ENCODE measurements around the gene CDKN1A. TPM values are rescaled to one million over a fixed set of nuclear protein-coding genes. Genes with fewer than 3 reads are reported as not detected.
A peak's percentile ranks its signal among the peaks of the same experiment; 100 is the strongest.

The CDKN1A gene
- polyA plus RNA-seq, 1 donor from 2014 or later: 23.0 TPM

- Histone ChIP-seq H3K79me2 (replicated peaks; ENCODE audit: insufficient read depth, low read length) (no peaks in the 10 kb centered on the region), H2AFZ (ENCODE audit: low read depth, low read length) (no peak overlapping the region), H3K4me3 (ENCODE audit: low read length) (peak overlapping the region; percentile 14), H3K9me2 (ENCODE audit: insufficient read depth, low read length) (no peaks in the 10 kb centered on the region), H3K9me3 (ENCODE audit: low read length) (no peaks in the 10 kb centered on the region), H3K27ac (ENCODE audit: low read length) (peak overlapping the region; percentile 19), H3K9ac (ENCODE audit: low read length) (peak overlapping the region; percentile 15), H3K27me3 (ENCODE audit: insufficient read depth, low read depth, low read length) (no peaks in the 10 kb centered on the region), H3F3A (ENCODE audit: insufficient read depth, low read length, poor library complexity, severe bottlenecking) (no peaks in the 10 kb centered on the region), H3K36me3 (ENCODE audit: insufficient read depth, low read length) (no peaks in the 10 kb centered on the region), H4K20me1 (ENCODE audit: insufficient read depth) (no peaks in the 10 kb centered on the region), H3K4me2 (ENCODE audit: low read length) (no peak overlapping the region)
- TF ChIP-seq EZH2 (IDR thresholded peaks at IDR 0.05; ENCODE audit: borderline replicate concordance, insufficient read depth, low read length, poor library complexity, severe bottlenecking) (no peak), MXI1 (conservative IDR thresholded peaks at IDR 0.05; ENCODE audit: poor library complexity, severe bottlenecking) (no peak), TAF1 (IDR thresholded peaks at IDR 0.05; ENCODE audit: low read depth) (no peak), SMC3 (conservative IDR thresholded peaks at IDR 0.05; ENCODE audit: poor library complexity) (no peak), RAD21 (conservative IDR thresholded peaks at IDR 0.05) (no peak), EP300 (conservative IDR thresholded peaks at IDR 0.05; ENCODE audit: poor library complexity, severe bottlenecking) (no peak), CTCF (IDR thresholded peaks at IDR 0.05; ENCODE audit: poor library complexity, severe bottlenecking) (no peak), REST (IDR thresholded peaks at IDR 0.05; ENCODE audit: borderline replicate concordance) (no peak), POLR2AphosphoS5 (IDR thresholded peaks at IDR 0.05) (no peak)
Measured at GRCh38 chr6:36666826-36667591, 11.5 kb upstream of the CDKN1A start.

GRCh38 chr6:36668591-36668990 lies 9.9 kb upstream of the CDKN1A start:
- no peak overlapping the region for H3K27ac ChIP-seq (ENCODE audit: low read length)
- H3K4me3 ChIP-seq (ENCODE audit: low read length): no peak overlapping the region
- H3K27me3 ChIP-seq (ENCODE audit: insufficient read depth, low read depth, low read length): no peaks in the 10 kb centered on the region
- H3K4me2 ChIP-seq (ENCODE audit: low read length): no peak overlapping the region
- H4K20me1 ChIP-seq (ENCODE audit: insufficient read depth): no peaks in the 10 kb centered on the region
- H3K79me2 ChIP-seq (replicated peaks; ENCODE audit: insufficient read depth, low read length): no peaks in the 10 kb centered on the region
- no peaks in the 10 kb centered on the region for H3K9me2 ChIP-seq (ENCODE audit: insufficient read depth, low read length)
- no peaks in the 10 kb centered on the region for H3K9me3 ChIP-seq (ENCODE audit: low read length)
- no peak overlapping the region for H3K9ac ChIP-seq (ENCODE audit: low read length)
- H3F3A ChIP-seq (ENCODE audit: insufficient read depth, low read length, poor library complexity, severe bottlenecking): no peaks in the 10 kb centered on the region
- no peaks in the 10 kb centered on the region for H3K36me3 ChIP-seq (ENCODE audit: insufficient read depth, low read length)
- TF ChIP-seq TAF1 (IDR thresholded peaks at IDR 0.05; ENCODE audit: low read depth): no peak
- no peak for TF ChIP-seq EZH2 (IDR thresholded peaks at IDR 0.05; ENCODE audit: borderline replicate concordance, insufficient read depth, low read length, poor library complexity, severe bottlenecking)
- TF ChIP-seq REST (IDR thresholded peaks at IDR 0.05; ENCODE audit: borderline replicate concordance): no peak
- TF ChIP-seq MXI1 (conservative IDR thresholded peaks at IDR 0.05; ENCODE audit: poor library complexity, severe bottlenecking): no peak
- no peak for TF ChIP-seq SMC3 (conservative IDR thresholded peaks at IDR 0.05; ENCODE audit: poor library complexity)
- no peak for TF ChIP-seq CTCF (IDR thresholded peaks at IDR 0.05; ENCODE audit: poor library complexity, severe bottlenecking)
- TF ChIP-seq RAD21 (conservative IDR thresholded peaks at IDR 0.05): no peak
- no peak for TF ChIP-seq POLR2AphosphoS5 (IDR thresholded peaks at IDR 0.05)
- TF ChIP-seq EP300 (conservative IDR thresholded peaks at IDR 0.05; ENCODE audit: poor library complexity, severe bottlenecking): no peak
- H2AFZ ChIP-seq (ENCODE audit: low read depth, low read length): no peak overlapping the region

Measured in neural cell (in vitro differentiated cells).